MCF 10A (cell line): ENCODE measurements around the gene ZNF300. TPM values are rescaled to one million over a fixed set of nuclear protein-coding genes. Genes with fewer than 3 reads are reported as not detected.
"Not testable (repeated sequence)": the region's sequence is repeated elsewhere in the genome, so short reads cannot be mapped to it uniquely, and the experiment has no call there.

Source experiments
- BruUV-seq: library from RNA; stranded (reverse); fragments of 400-500 nt; replicated peaks from 2 replicates; lab custom pipeline; 2021; lab: Mats Ljungman, UMichigan
- CTCF ChIA-PET: fragments of 300-600 bp; sonication (Branson Sonifier 250); formaldehyde crosslinking; extraction: SDS; loops from one replicate; lab custom pipeline; 2021; ENCODE audit warnings: antibody characterized with exemption, inconsistent platforms; lab: Yijun Ruan, JAX
- POLR2A ChIA-PET: fragments of 300-600, 350-650 bp; sonication (Branson Sonifier 250); formaldehyde crosslinking; extraction: SDS; loops from one replicate; lab custom pipeline; 2020; ENCODE audit warnings: antibody characterized with exemption, inconsistent platforms; lab: Yijun Ruan, JAX
- DNase-seq: peaks from one replicate; pipeline ENCODE4 v3.0.0-alpha.2; 2018; ENCODE audit not compliant: unreplicated experiment
- H3K27ac Mint-ChIP-seq: one replicate; pipeline ENCODE4 v1.8.0; 2022; ENCODE audit warnings: mild to moderate bottlenecking, low read depth, mixed read lengths; ENCODE audit not compliant: unreplicated experiment
- H3K27me3 Mint-ChIP-seq: one replicate; pipeline ENCODE4 v1.8.0; 2022; ENCODE audit warnings: mixed read lengths; ENCODE audit not compliant: insufficient read depth, unreplicated experiment
- H3K36me3 Mint-ChIP-seq: one replicate; pipeline ENCODE4 v1.8.0; 2022; ENCODE audit warnings: mild to moderate bottlenecking, moderate library complexity, mixed read lengths; ENCODE audit not compliant: insufficient read depth, unreplicated experiment
- H3K4me1 Mint-ChIP-seq: one replicate; pipeline ENCODE4 v1.8.0; 2022; ENCODE audit warnings: mixed read lengths; ENCODE audit not compliant: insufficient read depth, unreplicated experiment
- H3K4me3 Mint-ChIP-seq: one replicate; pipeline ENCODE4 v1.8.0; 2022; ENCODE audit warnings: mild to moderate bottlenecking, moderate library complexity, mixed read lengths; ENCODE audit not compliant: unreplicated experiment
- H3K9me3 Mint-ChIP-seq: one replicate; pipeline ENCODE4 v1.8.0; 2022; ENCODE audit warnings: mixed read lengths; ENCODE audit not compliant: unreplicated experiment
- intact Hi-C: fragments of 100-400 bp; cut with micrococcal nuclease; formaldehyde crosslinking; loops from 2 replicates; pipeline ENCODE4 v1.14.1; 2022
- total RNA-seq: library from RNA; stranded (reverse); gene quantifications from 2 replicates; pipeline ENCODE4 v1.2.3, GENCODE V29; 2022
- TF ChIP-seq, protein P1 (sequence below): fragments of 200-600 bp; IDR thresholded peaks from one replicate; pipeline ENCODE4 v1.8.0; 2022; ENCODE audit warnings: antibody characterized with exemption, mild to moderate bottlenecking; ENCODE audit not compliant: unreplicated experiment

The ZNF300 gene
- total RNA-seq, 1 experiment from 2014 or later = 15.4 TPM

DNA sequence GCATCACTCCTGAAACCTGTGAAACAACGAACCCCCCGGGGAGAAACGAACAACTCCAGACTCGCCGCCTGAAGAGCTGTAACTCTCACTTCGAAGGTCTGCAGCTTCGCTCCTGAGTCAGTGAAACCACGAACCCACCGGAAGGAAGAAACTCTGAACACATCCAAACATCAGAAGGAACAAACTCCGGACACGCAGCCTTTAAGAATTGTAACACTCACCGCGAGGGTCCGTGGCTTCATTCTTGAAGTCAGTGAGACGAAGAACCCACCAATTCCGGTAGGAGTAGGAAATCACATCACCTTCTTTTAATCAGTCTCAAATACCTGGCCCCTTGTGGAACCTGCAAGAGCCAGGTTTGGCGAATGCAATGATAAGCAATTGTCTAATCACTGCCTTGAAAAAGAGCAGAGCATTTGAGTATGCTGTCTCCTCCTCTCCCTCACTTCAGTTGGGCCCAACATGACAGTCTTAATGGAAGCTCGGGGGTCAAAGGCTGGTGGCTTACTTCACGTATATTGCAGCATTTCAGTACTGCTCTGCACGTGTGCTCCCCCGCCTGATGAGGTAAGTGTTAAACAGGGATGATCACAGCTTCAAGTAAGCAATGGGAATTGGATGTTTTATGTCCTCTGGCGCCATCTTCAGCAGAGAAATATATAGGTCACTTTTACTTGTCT lies 58.0 kb downstream of the ZNF300 start:
- no peaks in the 10 kb centered on the region for H3K9me3 Mint-ChIP-seq
- ChIA-PET CTCF (interaction anchor here (0.6 to 4.9 kb wide), 66 partner anchors 8 to 1249 kb away, joined by 3 to 99 read pairs (median 4); partner anchors contain the start of genes MYOZ3, RBM22, RPS14 and SMIM3), POLR2A (interaction anchor here (0.6 to 3.3 kb wide), 12 partner anchors 45 to 356 kb away, joined by 3 to 26 read pairs (median 4); partner anchors contain the start of genes DCTN4, RBM22 and SMIM3)
- no peak overlapping the region for H3K4me3 Mint-ChIP-seq
- no TSS peak for BruUV-seq
- H3K27ac Mint-ChIP-seq = no peak overlapping the region
- TF ChIP-seq, protein P1, sequence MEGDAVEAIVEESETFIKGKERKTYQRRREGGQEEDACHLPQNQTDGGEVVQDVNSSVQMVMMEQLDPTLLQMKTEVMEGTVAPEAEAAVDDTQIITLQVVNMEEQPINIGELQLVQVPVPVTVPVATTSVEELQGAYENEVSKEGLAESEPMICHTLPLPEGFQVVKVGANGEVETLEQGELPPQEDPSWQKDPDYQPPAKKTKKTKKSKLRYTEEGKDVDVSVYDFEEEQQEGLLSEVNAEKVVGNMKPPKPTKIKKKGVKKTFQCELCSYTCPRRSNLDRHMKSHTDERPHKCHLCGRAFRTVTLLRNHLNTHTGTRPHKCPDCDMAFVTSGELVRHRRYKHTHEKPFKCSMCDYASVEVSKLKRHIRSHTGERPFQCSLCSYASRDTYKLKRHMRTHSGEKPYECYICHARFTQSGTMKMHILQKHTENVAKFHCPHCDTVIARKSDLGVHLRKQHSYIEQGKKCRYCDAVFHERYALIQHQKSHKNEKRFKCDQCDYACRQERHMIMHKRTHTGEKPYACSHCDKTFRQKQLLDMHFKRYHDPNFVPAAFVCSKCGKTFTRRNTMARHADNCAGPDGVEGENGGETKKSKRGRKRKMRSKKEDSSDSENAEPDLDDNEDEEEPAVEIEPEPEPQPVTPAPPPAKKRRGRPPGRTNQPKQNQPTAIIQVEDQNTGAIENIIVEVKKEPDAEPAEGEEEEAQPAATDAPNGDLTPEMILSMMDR = peak; percentile 85
- no peaks in the 10 kb centered on the region for H3K4me1 Mint-ChIP-seq
- peak; percentile 92 for DNase-seq
- intact Hi-C loops = loop anchor here (1.0 to 10.0 kb wide), 8 partner anchors 45 to 387 kb away; no protein-coding TSS in a partner anchor
- no peaks in the 10 kb centered on the region for H3K36me3 Mint-ChIP-seq
- H3K27me3 Mint-ChIP-seq = no peaks in the 10 kb centered on the region

DNA sequence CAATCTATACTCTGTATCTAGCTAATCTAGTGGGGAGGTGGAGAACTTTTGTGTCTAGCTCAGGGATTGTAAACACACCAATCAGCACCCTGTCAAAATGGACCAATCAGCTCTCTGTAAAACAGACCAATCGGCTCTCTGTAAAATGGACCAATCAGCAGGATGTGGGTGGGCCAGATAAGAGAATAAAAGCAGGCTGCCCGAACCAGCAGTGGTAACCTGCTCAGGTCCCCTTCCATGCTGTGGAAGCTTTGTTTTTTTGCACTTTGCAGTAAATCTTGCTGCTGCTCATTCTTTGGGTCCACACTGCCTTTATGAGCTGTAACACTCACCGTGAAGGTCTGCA lies 58.5 kb downstream of the ZNF300 start, which contains the start of gene IRGM:
TSS of gene IRGM (plus strand) at position 214 of the 346 bp plus-strand sequence. CDS start 1,603 bp downstream, outside the sequence.
- not testable (repeated sequence) for H3K27ac Mint-ChIP-seq
- CTCF ChIA-PET = interaction anchor here (0.7 to 4.9 kb wide), 57 partner anchors 9 to 392 kb away, joined by 3 to 99 read pairs (median 5); partner anchors contain the start of genes MYOZ3, RBM22 and SMIM3

DNA sequence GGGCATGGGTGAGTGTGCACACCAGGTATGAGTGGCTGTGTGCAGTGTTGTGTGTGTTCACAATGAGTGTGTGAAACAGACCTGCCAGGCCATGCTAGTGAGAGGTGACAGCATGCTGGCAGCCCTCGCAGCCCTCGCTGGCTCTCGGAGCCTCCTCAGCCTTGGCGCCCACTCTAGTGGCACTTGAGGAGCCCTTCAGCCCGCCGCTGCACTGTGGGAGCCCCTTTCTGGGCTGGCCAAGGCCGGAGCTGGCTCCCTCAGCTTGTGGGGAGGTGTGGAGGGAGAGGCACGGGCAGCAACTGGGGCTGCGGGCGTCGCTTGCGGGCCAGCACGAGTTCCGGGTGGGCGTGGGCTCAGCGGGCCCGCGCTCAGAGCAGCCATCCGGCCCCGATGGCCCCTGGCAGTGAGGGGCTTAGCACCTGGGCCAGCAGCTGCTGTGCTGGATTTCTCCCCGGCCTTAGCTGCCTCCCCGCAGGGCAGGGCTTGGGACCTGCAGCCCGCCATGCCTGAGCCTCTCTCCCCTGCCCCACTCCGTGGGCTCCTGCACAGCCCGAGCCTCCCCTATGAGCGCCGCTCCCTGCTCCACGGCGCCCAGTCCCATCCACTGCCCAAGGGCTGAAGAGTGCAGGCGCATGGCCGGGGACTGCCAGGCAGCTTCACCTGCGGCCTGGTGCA lies 59.5 kb downstream of the ZNF300 start:
- not testable (repeated sequence) for H3K4me1 Mint-ChIP-seq, DNase-seq, H3K36me3 Mint-ChIP-seq, H3K4me3 Mint-ChIP-seq, H3K9me3 Mint-ChIP-seq, H3K27ac Mint-ChIP-seq, BruUV-seq
- CTCF ChIA-PET = interaction anchor here (0.8 to 4.9 kb wide), 23 partner anchors 18 to 393 kb away, joined by 3 to 99 read pairs (median 5); partner anchors contain the start of genes RBM22 and SMIM3
- POLR2A ChIA-PET = interaction anchor here (0.9 to 3.3 kb wide), 6 partner anchors 13 to 285 kb away, joined by 3 to 26 read pairs (median 4); partner anchors contain the start of gene DCTN4
- intact Hi-C loops = loop anchor here (10.0 kb wide), 1 partner anchor 319 kb away; no protein-coding TSS in a partner anchor
- peaks cover 13% of the 10 kb centered on the region for H3K27me3 Mint-ChIP-seq

More for the DNA sequence above, 58.5 kb downstream of the ZNF300 start, which contains the start of gene IRGM:
- not testable (repeated sequence) for H3K4me3 Mint-ChIP-seq, BruUV-seq, DNase-seq, H3K9me3 Mint-ChIP-seq, H3K4me1 Mint-ChIP-seq, H3K27me3 Mint-ChIP-seq, H3K36me3 Mint-ChIP-seq
- intact Hi-C loops = loop anchor here (10.0 kb wide), 1 partner anchor 319 kb away; no protein-coding TSS in a partner anchor
- POLR2A ChIA-PET = interaction anchor here (0.9 to 3.3 kb wide), 8 partner anchors 14 to 286 kb away, joined by 3 to 26 read pairs (median 4); partner anchors contain the start of gene DCTN4

Other genes starting within 250 kb of the ZNF300 start
- gene MYOZ3, start 243.7 kb downstream of the ZNF300 start, total RNA-seq = not detected in 2 replicates
- 66.0 and 66.9 TPM in 2 replicates for gene RBM22, start 203.9 kb downstream of the ZNF300 start, total RNA-seq
- 122 and 143 TPM in 2 replicates for gene DCTN4, start 146.0 kb downstream of the ZNF300 start, total RNA-seq
- 21.7 and 26.1 TPM in 2 replicates for gene SMIM3, start 126.2 kb downstream of the ZNF300 start, total RNA-seq
- not detected in 2 replicates for gene IRGM, start 58.5 kb downstream of the ZNF300 start, total RNA-seq
- gene GPX3, start 115.6 kb upstream of the ZNF300 start, total RNA-seq = not detected in 2 replicates
- gene TNIP1, start 176.1 kb upstream of the ZNF300 start, total RNA-seq = 246 and 342 TPM in 2 replicates